Measurements from ENCODE around the gene GBX2.
A peak's percentile ranks its signal among the peaks of the same experiment; 100 is the strongest.

Gene GBX2

GRCh38 chr2:236168110-236169080, at the start of gene GBX2:
Gene GBX2 (minus strand): TSS chr2:236168386. CDS start chr2:236167971, 415 bp downstream.
- DNase-seq (ENCODE audit: low read depth, low spot score): peak; percentile 83

- no peak for DNase-seq (ENCODE audit: low read depth, low spot score)
Observed at GRCh38 chr2:236217926-236218325, 49.7 kb upstream of the GBX2 start.

GRCh38 chr2:236216711-236217110, 48.5 kb upstream of the GBX2 start:
- DNase-seq (ENCODE audit: low read depth, low spot score): no peak

GRCh38 chr2:236215761-236216333, 47.7 kb upstream of the GBX2 start:
- no peak for DNase-seq (ENCODE audit: low read depth, low spot score)

GRCh38 chr2:236215196-236215595, 47.0 kb upstream of the GBX2 start:
- DNase-seq (ENCODE audit: low read depth, low spot score): no peak

GRCh38 chr2:236214376-236214995, 46.3 kb upstream of the GBX2 start:
- DNase-seq (ENCODE audit: low read depth, low spot score): no peak

- no peak for DNase-seq (ENCODE audit: low read depth, low spot score)
Observed at GRCh38 chr2:236211296-236211695, 43.1 kb upstream of the GBX2 start.

- DNase-seq (ENCODE audit: low read depth, low spot score): no peak
Observed at GRCh38 chr2:236210536-236210935, 42.4 kb upstream of the GBX2 start.

- DNase-seq (ENCODE audit: low read depth, low spot score): no peak
Observed at GRCh38 chr2:236209996-236210395, 41.8 kb upstream of the GBX2 start.

- DNase-seq (ENCODE audit: low read depth, low spot score): peak; percentile 15
Observed at GRCh38 chr2:236209535-236209934, 41.3 kb upstream of the GBX2 start.

GRCh38 chr2:236208019-236208926, 40.1 kb upstream of the GBX2 start:
- DNase-seq (ENCODE audit: low read depth, low spot score): no peak

GRCh38 chr2:236207472-236207871, 39.3 kb upstream of the GBX2 start:
- no peak for DNase-seq (ENCODE audit: low read depth, low spot score)

GRCh38 chr2:236205867-236206645, 37.9 kb upstream of the GBX2 start:
- DNase-seq (ENCODE audit: low read depth, low spot score): no peak

GRCh38 chr2:236204953-236205352, 36.8 kb upstream of the GBX2 start:
- DNase-seq (ENCODE audit: low read depth, low spot score): no peak

- DNase-seq (ENCODE audit: low read depth, low spot score): no peak
Observed at GRCh38 chr2:236200378-236200777, 32.2 kb upstream of the GBX2 start.

GRCh38 chr2:236196366-236196765, 28.2 kb upstream of the GBX2 start:
- no peak for DNase-seq (ENCODE audit: low read depth, low spot score)

- DNase-seq (ENCODE audit: low read depth, low spot score): no peak
Observed at GRCh38 chr2:236195726-236196125, 27.5 kb upstream of the GBX2 start.

- DNase-seq (ENCODE audit: low read depth, low spot score): no peak
Observed at GRCh38 chr2:236194786-236195185, 26.6 kb upstream of the GBX2 start.

- no peak for DNase-seq (ENCODE audit: low read depth, low spot score)
Observed at GRCh38 chr2:236193026-236193425, 24.8 kb upstream of the GBX2 start.

GRCh38 chr2:236190674-236191073, 22.5 kb upstream of the GBX2 start:
- no peak for DNase-seq (ENCODE audit: low read depth, low spot score)

- no peak for DNase-seq (ENCODE audit: low read depth, low spot score)
Observed at GRCh38 chr2:236184701-236185100, 16.5 kb upstream of the GBX2 start.

Data from astrocyte of the hippocampus (primary cell).